ENCODE data around the gene PREX1. TPM values are rescaled to one million over a fixed set of nuclear protein-coding genes. Genes with fewer than 3 reads are reported as not detected.

PREX1 gene
- total and polyA plus RNA-seq, 2 of the 4 experiments (the other 2 are of a cell fraction), result 0.67 to 0.72 TPM

- Histone ChIP-seq H2BK5ac (ENCODE audit: low read depth, low read length, poor library complexity, severe bottlenecking) (no peak overlapping the region), H4K20me1 (ENCODE audit: insufficient read depth, low read length) (no peaks in the 10 kb centered on the region), H3K4ac (ENCODE audit: low read depth, low read length) (no peak overlapping the region), H4K5ac (ENCODE audit: low read depth, low read length) (no peak overlapping the region), H3K14ac (replicated peaks; ENCODE audit: low read depth, low read length) (no peak overlapping the region), H3K9ac (ENCODE audit: low read depth, low read length) (no peak overlapping the region), H3K9me3 (ENCODE audit: control insufficient read depth, insufficient read depth, low read length) (no peaks in the 10 kb centered on the region), H2AFZ (replicated peaks; ENCODE audit: low read length, poor library complexity) (no peak overlapping the region), H3K36me3 (ENCODE audit: control insufficient read depth, insufficient read depth, low read length) (no peaks in the 10 kb centered on the region), H4K91ac (ENCODE audit: insufficient read depth, low read depth, low read length) (no peak overlapping the region), H3K9me1 (ENCODE audit: insufficient read depth, low read length) (no peaks in the 10 kb centered on the region), H3K27ac (ENCODE audit: insufficient read depth, low read length) (no peak overlapping the region), H2BK20ac (ENCODE audit: low read depth, low read length) (no peak overlapping the region), H2BK120ac (ENCODE audit: low read depth, low read length) (no peak overlapping the region), H3K27me3 (ENCODE audit: control insufficient read depth, insufficient read depth, low read length) (peaks cover 9% of the 10 kb centered on the region; the same call in 1 of the 2 replicates), H3K4me2 (ENCODE audit: low read depth, low read length) (no peak overlapping the region), H3K18ac (ENCODE audit: low read depth, low read length) (no peak overlapping the region), H2AK9ac (replicated peaks; ENCODE audit: low read depth, low read length, poor library complexity) (no peak overlapping the region), H3K4me3 (ENCODE audit: insufficient read depth, low read depth, low read length) (no peak overlapping the region), H3K4me1 (ENCODE audit: control insufficient read depth, insufficient read depth, low read length) (no peaks in the 10 kb centered on the region), H2AK5ac (ENCODE audit: low read depth, low read length) (no peak overlapping the region), H2BK15ac (ENCODE audit: low read depth, low read length) (no peak overlapping the region), H3K56ac (ENCODE audit: extremely low read depth, insufficient read depth, low read length) (no peak overlapping the region), H4K8ac (ENCODE audit: low read depth in 2 of 2, low read length in 2 of 2) (no peak overlapping the region), H3K23ac (ENCODE audit: low read depth, low read length) (no peak overlapping the region), H3K79me1 (ENCODE audit: low read depth in 1 of 2, low read length in 2 of 2) (no peaks in the 10 kb centered on the region)
- TF ChIP-seq BHLHE40 (IDR thresholded peaks at IDR 0.05; ENCODE audit: low read depth, low read length) (no peak), MAFK (IDR thresholded peaks at IDR 0.05; ENCODE audit: low read depth, low read length) (no peak), SMC3 (IDR thresholded peaks at IDR 0.05; ENCODE audit: low read depth, low read length) (no peak), CEBPB (IDR thresholded peaks at IDR 0.05; ENCODE audit: low read depth, low read length) (no peak), RFX5 (IDR thresholded peaks at IDR 0.05; ENCODE audit: low read depth, low read length) (no peak), CHD1 (IDR thresholded peaks at IDR 0.05; ENCODE audit: low read depth, low read length) (no peak), RCOR1 (IDR thresholded peaks at IDR 0.05; ENCODE audit: insufficient replicate concordance, low read length) (no peak)
- TF ChIP-seq, protein P1, sequence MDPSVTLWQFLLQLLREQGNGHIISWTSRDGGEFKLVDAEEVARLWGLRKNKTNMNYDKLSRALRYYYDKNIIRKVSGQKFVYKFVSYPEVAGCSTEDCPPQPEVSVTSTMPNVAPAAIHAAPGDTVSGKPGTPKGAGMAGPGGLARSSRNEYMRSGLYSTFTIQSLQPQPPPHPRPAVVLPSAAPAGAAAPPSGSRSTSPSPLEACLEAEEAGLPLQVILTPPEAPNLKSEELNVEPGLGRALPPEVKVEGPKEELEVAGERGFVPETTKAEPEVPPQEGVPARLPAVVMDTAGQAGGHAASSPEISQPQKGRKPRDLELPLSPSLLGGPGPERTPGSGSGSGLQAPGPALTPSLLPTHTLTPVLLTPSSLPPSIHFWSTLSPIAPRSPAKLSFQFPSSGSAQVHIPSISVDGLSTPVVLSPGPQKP (IDR thresholded peaks at IDR 0.05; ENCODE audit: borderline replicate concordance, low read depth, low read length), result no peak
- TF ChIP-seq, protein P2, sequence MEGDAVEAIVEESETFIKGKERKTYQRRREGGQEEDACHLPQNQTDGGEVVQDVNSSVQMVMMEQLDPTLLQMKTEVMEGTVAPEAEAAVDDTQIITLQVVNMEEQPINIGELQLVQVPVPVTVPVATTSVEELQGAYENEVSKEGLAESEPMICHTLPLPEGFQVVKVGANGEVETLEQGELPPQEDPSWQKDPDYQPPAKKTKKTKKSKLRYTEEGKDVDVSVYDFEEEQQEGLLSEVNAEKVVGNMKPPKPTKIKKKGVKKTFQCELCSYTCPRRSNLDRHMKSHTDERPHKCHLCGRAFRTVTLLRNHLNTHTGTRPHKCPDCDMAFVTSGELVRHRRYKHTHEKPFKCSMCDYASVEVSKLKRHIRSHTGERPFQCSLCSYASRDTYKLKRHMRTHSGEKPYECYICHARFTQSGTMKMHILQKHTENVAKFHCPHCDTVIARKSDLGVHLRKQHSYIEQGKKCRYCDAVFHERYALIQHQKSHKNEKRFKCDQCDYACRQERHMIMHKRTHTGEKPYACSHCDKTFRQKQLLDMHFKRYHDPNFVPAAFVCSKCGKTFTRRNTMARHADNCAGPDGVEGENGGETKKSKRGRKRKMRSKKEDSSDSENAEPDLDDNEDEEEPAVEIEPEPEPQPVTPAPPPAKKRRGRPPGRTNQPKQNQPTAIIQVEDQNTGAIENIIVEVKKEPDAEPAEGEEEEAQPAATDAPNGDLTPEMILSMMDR (conservative IDR thresholded peaks at IDR 0.05; ENCODE audit: low read depth, low read length), result no peak
- TF ChIP-seq, protein P3, sequence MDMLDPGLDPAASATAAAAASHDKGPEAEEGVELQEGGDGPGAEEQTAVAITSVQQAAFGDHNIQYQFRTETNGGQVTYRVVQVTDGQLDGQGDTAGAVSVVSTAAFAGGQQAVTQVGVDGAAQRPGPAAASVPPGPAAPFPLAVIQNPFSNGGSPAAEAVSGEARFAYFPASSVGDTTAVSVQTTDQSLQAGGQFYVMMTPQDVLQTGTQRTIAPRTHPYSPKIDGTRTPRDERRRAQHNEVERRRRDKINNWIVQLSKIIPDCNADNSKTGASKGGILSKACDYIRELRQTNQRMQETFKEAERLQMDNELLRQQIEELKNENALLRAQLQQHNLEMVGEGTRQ (IDR thresholded peaks at IDR 0.05; ENCODE audit: low read depth, low read length), result no peak
- ATAC-seq (ENCODE audit: low read depth), result no peak
- BruUV-seq (replicated peaks), result no TSS peak
- 41% methylated on average over 4 of the region's 12 CpGs; no CpG with 5 or more reads in 1 of the 2 experiments for WGBS, 2 experiments (ENCODE audit: extremely low coverage in 2 of 2, insufficient read length in 1 of 2)
- intact Hi-C loops (cut with micrococcal nuclease) (no loop called here), dilution Hi-C loops (cut with HindIII; ENCODE audit: low sequenced_read_pairs, unreplicated experiment) (no loop called here), in situ Hi-C loops (cut with MboI; ENCODE audit: low sequenced_read_pairs) (no loop called here)
- ChIA-PET POLR2A (ENCODE audit: unreplicated experiment) (no interaction called here), CTCF (no interaction called here)
- no peak for DNase-seq
These were observed 230.1 kb downstream of the PREX1 start for GRCh38 chr20:48597521-48598302.
